ENCODE data around the gene CNKSR3. TPM values are rescaled to one million over a fixed set of nuclear protein-coding genes. Genes with fewer than 3 reads are reported as not detected.

CNKSR3 gene
- total RNA-seq, 1 donor from 2014 or later: 2.0 TPM

DNA sequence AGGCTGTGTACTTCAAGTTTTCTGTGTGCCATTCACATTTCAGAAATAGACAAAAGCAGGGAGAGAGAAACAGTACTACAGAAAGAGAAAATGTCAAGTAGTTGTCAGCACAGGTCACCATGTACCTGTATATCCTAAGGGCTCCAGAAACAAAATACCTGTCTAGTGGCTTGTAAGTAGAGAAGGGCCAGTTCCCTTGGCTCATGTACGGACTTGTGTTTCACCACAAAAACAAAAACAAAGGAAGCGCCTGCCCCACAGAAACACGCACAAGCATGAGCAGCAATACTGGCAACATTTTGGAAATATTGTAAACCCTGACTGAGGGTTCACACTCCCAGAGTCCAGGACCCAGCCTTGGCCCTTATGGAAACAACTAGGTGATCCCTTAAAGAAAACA lies 44.3 kb downstream of the CNKSR3 start:
- Mint-ChIP-seq H3K36me3 (ENCODE audit: unreplicated experiment) (peaks cover 4% of the 10 kb centered on the region), H3K4me3 (ENCODE audit: unreplicated experiment) (no peak overlapping the region), H3K27ac (ENCODE audit: unreplicated experiment) (peak overlapping the region; percentile 5), H3K4me1 (ENCODE audit: low read depth, unreplicated experiment) (peaks cover 10% of the 10 kb centered on the region), H3K27me3 (ENCODE audit: unreplicated experiment) (peaks cover 1% of the 10 kb centered on the region), H3K9me3 (ENCODE audit: unreplicated experiment) (no peaks in the 10 kb centered on the region)
- no peak for DNase-seq
- TF ChIP-seq, protein P1, sequence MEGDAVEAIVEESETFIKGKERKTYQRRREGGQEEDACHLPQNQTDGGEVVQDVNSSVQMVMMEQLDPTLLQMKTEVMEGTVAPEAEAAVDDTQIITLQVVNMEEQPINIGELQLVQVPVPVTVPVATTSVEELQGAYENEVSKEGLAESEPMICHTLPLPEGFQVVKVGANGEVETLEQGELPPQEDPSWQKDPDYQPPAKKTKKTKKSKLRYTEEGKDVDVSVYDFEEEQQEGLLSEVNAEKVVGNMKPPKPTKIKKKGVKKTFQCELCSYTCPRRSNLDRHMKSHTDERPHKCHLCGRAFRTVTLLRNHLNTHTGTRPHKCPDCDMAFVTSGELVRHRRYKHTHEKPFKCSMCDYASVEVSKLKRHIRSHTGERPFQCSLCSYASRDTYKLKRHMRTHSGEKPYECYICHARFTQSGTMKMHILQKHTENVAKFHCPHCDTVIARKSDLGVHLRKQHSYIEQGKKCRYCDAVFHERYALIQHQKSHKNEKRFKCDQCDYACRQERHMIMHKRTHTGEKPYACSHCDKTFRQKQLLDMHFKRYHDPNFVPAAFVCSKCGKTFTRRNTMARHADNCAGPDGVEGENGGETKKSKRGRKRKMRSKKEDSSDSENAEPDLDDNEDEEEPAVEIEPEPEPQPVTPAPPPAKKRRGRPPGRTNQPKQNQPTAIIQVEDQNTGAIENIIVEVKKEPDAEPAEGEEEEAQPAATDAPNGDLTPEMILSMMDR (IDR thresholded peaks at IDR 0.05; ENCODE audit: partially characterized antibody, unreplicated experiment): no peak

DNA sequence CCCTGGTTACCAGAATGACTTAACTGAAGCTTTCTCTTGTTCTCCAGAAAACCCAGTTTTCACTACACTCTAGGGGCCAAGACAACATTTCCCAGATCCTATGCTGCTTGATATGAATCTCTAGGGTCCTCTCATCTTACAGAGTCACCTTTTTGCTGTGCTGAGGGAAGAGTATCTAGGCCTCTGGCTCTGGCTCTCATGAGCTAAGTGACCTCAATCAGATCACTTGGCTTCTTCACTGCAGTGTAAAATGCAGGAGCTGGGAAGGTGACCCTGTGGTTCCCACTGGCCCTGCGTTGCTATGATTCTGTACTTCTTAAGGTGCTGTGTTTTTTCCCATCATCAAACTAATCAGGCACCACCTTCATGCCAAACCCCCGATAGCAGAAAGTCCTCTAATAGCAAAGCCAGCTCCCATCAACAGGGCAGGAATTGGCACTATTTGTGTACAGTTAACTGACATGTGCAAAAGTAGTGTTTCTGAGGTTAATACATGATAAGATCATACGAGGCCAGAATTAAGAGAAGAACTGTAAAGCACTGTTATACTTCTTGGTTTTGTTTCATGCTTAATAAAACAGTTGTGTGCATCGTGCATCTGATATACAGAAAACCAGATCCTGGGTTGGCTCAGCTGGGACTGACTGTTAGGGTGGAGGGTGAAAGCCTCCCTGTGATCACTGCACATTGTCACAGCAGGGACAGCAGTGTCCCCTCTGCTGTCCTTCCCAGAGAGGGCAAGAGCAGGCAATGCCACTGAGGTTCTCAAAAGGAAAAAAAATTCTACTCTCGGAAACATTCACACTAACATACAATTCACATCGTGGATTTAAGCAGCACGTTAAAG lies 46.7 kb downstream of the CNKSR3 start:
- peaks cover 1% of the 10 kb centered on the region for H3K27me3 Mint-ChIP-seq (ENCODE audit: unreplicated experiment)
- peaks cover 12% of the 10 kb centered on the region for H3K4me1 Mint-ChIP-seq (ENCODE audit: low read depth, unreplicated experiment)
- TF ChIP-seq, protein P1 (IDR thresholded peaks at IDR 0.05; ENCODE audit: partially characterized antibody, unreplicated experiment): no peak
- peak overlapping the region; percentile 4 for H3K27ac Mint-ChIP-seq (ENCODE audit: unreplicated experiment)
- H3K4me3 Mint-ChIP-seq (ENCODE audit: unreplicated experiment): no peak overlapping the region
- H3K9me3 Mint-ChIP-seq (ENCODE audit: unreplicated experiment): no peaks in the 10 kb centered on the region
- no peaks in the 10 kb centered on the region for H3K36me3 Mint-ChIP-seq (ENCODE audit: unreplicated experiment)
- DNase-seq: no peak

DNA sequence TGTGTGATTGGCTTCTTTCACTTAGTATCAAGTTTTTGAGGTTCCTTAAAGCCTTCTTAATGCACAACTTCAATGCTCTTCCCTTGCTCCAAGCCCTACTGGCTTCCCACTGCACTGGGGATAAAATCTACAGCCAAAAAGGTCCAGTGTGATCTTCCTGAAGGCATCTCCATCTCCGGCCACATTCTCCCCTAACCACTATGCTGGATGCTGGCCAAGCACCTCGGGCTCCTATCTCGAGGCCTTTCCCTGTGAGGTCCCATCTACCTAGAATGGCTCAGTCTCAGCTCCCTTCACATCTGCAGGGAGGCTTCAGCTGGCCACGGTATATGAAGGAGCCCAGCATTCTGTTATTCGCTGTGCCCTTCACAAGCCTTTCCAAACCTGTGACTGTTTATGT lies 48.1 kb downstream of the CNKSR3 start:
- H3K9me3 Mint-ChIP-seq (ENCODE audit: unreplicated experiment): no peaks in the 10 kb centered on the region
- H3K4me3 Mint-ChIP-seq (ENCODE audit: unreplicated experiment): no peak overlapping the region
- TF ChIP-seq, protein P1 (IDR thresholded peaks at IDR 0.05; ENCODE audit: partially characterized antibody, unreplicated experiment): no peak
- DNase-seq: no peak
- no peaks in the 10 kb centered on the region for H3K36me3 Mint-ChIP-seq (ENCODE audit: unreplicated experiment)
- H3K27me3 Mint-ChIP-seq (ENCODE audit: unreplicated experiment): no peaks in the 10 kb centered on the region
- H3K27ac Mint-ChIP-seq (ENCODE audit: unreplicated experiment): no peak overlapping the region
- H3K4me1 Mint-ChIP-seq (ENCODE audit: low read depth, unreplicated experiment): peaks cover 23% of the 10 kb centered on the region

DNA sequence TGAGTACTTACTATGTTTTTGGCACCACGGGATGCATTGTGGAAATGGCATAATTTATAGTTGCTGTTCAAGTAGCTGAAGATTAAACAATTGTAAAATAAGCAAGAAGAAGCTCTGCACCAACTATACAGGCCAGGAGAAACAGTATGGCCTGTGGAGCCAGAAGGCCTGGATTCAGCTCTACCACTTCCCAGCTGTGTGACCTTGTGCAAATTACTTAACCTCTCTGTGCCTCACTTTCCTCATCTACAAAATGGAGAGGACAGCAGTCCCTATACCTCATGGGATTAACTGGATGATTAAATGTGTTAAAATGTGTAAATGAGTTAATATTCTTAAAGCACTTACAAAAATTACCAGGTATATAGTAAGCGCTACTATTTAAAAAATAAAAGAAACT lies 49.1 kb downstream of the CNKSR3 start:
- H3K36me3 Mint-ChIP-seq (ENCODE audit: unreplicated experiment): no peaks in the 10 kb centered on the region
- TF ChIP-seq, protein P1 (IDR thresholded peaks at IDR 0.05; ENCODE audit: partially characterized antibody, unreplicated experiment): no peak
- H3K4me3 Mint-ChIP-seq (ENCODE audit: unreplicated experiment): no peak overlapping the region
- DNase-seq: no peak
- no peak overlapping the region for H3K27ac Mint-ChIP-seq (ENCODE audit: unreplicated experiment)
- no peaks in the 10 kb centered on the region for H3K9me3 Mint-ChIP-seq (ENCODE audit: unreplicated experiment)
- no peaks in the 10 kb centered on the region for H3K27me3 Mint-ChIP-seq (ENCODE audit: unreplicated experiment)
- H3K4me1 Mint-ChIP-seq (ENCODE audit: low read depth, unreplicated experiment): peaks cover 23% of the 10 kb centered on the region

DNA sequence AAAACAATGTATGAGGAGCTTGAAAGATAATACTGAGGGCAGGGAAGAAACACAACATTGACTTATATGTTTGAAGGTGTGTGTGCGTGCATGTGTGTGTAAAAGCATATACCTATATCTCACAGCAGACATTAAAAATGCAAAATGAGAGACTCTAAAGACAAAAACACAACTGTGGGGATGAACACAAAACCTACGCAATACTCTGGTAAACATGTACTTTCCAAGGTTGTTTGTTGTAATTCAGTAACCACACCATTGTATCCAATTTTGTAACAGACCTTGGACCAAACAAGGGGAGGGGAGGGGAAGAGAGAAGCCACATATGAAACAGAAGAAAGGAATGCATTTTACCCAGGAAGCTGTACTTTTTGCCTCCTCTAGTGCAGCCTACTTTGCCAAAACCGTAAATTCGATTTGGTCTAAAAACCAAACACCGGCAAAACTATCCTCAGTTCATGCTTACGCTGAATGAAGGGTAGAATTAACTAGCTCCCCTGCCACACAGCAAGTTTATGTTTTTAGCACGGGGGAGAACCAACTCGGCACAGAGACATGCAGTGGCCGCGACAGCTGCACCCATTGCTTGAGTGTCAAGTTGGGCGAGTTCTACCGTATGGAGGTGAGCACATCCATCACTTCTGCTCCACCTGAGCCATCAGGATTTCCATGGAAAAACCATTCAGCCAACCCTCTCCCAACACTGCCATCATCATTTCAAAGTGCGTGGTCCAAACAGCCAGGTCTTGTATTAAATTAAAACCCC lies 50.0 kb downstream of the CNKSR3 start:
- peaks cover 21% of the 10 kb centered on the region for H3K4me1 Mint-ChIP-seq (ENCODE audit: low read depth, unreplicated experiment)
- no peaks in the 10 kb centered on the region for H3K9me3 Mint-ChIP-seq (ENCODE audit: unreplicated experiment)
- H3K36me3 Mint-ChIP-seq (ENCODE audit: unreplicated experiment): no peaks in the 10 kb centered on the region
- no peaks in the 10 kb centered on the region for H3K27me3 Mint-ChIP-seq (ENCODE audit: unreplicated experiment)
- DNase-seq: no peak
- no peak overlapping the region for H3K4me3 Mint-ChIP-seq (ENCODE audit: unreplicated experiment)
- no peak overlapping the region for H3K27ac Mint-ChIP-seq (ENCODE audit: unreplicated experiment)
- TF ChIP-seq, protein P1 (IDR thresholded peaks at IDR 0.05; ENCODE audit: partially characterized antibody, unreplicated experiment): no peak

Data from glutamatergic neuron (in vitro differentiated cells).